Loucy (cell line): ENCODE results near the gene PPP1R15A.
"Not testable (repeated sequence)": the region's sequence is repeated elsewhere in the genome, so short reads cannot be mapped to it uniquely, and the experiment has no call there.

ENCODE experiments used
- CTCF ChIP-seq: fragments of 200-600 bp; sonication (generic); conservative IDR thresholded peaks from 2 replicates; pipeline ENCODE4 v1.5.1; 2014; ENCODE audit warnings: mild to moderate bottlenecking, antibody characterized with exemption, low read length
- EZH2phosphoT487 ChIP-seq: fragments of 200-600 bp; IDR thresholded peaks from 2 replicates; pipeline ENCODE4 v1.6.1; 2018; ENCODE audit warnings: antibody characterized with exemption, mild to moderate bottlenecking, moderate library complexity, borderline replicate concordance

GRCh38 chr19:48909424-48910077 lies 37.3 kb downstream of the PPP1R15A start:
- TF ChIP-seq CTCF, EZH2phosphoT487: not testable (repeated sequence)
